Stomach (tissue), 4 donors: ENCODE results near the gene DNLZ.

Experiments
- POLR2A ChIP-seq, 4 donors: fragments of 450-650 bp; IDR thresholded peaks; one replicate each; pipeline ENCODE4 v1.6.1; 2016; ENCODE audit warnings: antibody characterized with exemption in 4 of 4, control low read depth in 2 of 4, mild to moderate bottlenecking in 1 of 4, moderate library complexity in 1 of 4
- TF ChIP-seq, protein P1 (sequence below), 7 experiments: fragments of 450-650 bp in 4 of 7; fragments of 200-600 bp in 3 of 7; sonication (generic) in 3 of 7; IDR thresholded peaks; one replicate each; pipeline ENCODE4 v1.5.1; 2016 to 2019; ENCODE audit warnings: antibody characterized with exemption in 7 of 7, control low read depth in 2 of 7, mild to moderate bottlenecking in 1 of 7

DNA sequence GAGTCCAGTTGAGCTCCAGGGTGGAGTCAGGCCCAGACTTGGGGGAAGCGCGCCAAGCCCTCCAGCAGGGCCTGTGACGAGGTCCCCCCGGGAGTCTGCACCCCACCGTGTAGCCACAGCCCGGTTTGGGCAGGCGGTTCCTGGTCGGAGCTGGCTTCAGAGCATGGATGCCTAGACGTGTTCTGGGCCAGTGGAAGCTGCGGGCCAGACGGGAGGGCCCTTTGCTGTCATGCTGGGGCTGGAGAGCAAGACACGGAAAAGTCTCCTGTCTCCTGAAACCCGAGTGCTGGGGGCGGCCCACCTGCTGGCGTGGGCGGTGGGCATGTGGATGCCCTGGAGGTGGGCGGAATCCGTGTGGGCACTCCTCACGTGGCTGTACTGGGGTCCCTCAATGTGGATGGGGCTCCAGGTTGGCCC, 34.3 kb downstream of the DNLZ start:
- TF ChIP-seq, protein P1, sequence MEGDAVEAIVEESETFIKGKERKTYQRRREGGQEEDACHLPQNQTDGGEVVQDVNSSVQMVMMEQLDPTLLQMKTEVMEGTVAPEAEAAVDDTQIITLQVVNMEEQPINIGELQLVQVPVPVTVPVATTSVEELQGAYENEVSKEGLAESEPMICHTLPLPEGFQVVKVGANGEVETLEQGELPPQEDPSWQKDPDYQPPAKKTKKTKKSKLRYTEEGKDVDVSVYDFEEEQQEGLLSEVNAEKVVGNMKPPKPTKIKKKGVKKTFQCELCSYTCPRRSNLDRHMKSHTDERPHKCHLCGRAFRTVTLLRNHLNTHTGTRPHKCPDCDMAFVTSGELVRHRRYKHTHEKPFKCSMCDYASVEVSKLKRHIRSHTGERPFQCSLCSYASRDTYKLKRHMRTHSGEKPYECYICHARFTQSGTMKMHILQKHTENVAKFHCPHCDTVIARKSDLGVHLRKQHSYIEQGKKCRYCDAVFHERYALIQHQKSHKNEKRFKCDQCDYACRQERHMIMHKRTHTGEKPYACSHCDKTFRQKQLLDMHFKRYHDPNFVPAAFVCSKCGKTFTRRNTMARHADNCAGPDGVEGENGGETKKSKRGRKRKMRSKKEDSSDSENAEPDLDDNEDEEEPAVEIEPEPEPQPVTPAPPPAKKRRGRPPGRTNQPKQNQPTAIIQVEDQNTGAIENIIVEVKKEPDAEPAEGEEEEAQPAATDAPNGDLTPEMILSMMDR (IDR thresholded peaks at IDR 0.05): no peak
- no peak for TF ChIP-seq POLR2A (IDR thresholded peaks at IDR 0.05)
